ENCODE measurements around the gene URM1. TPM values are rescaled to one million over a fixed set of nuclear protein-coding genes. Genes with fewer than 3 reads are reported as not detected.

URM1 gene
- 29.2 and 35.1 TPM in 2 replicates for total RNA-seq

GRCh38 chr9:128370752-128371629 lies at the start of gene URM1:
TSS of gene URM1 (plus strand) at chr9:128371374. CDS start at chr9:128371381, 7 bp downstream.
- Histone ChIP-seq H3K4me1 (ENCODE audit: insufficient read depth, low read length) (peaks cover 20% of the 10 kb centered on the region), H3K79me2 (ENCODE audit: insufficient read depth, low read length) (peaks cover 42% of the 10 kb centered on the region), H3K27me3 (ENCODE audit: insufficient read depth, low read length) (no peaks in the 10 kb centered on the region), H3K9me3 (ENCODE audit: low read depth, low read length) (no peaks in the 10 kb centered on the region), H3K4me3 (ENCODE audit: insufficient read depth, low read length) (peak within 1 kb of the TSS; percentile 85), H3K27ac (ENCODE audit: low read depth, low read length) (peak within 1 kb of the TSS; percentile 88), H3K4me2 (ENCODE audit: insufficient read depth, low read length) (peak within 1 kb of the TSS; percentile 87), H3K36me3 (ENCODE audit: insufficient read depth, low read length) (peaks cover 5% of the 10 kb centered on the region), H2AFZ (ENCODE audit: low read length) (peak within 1 kb of the TSS; percentile 94), H4K20me1 (ENCODE audit: insufficient read depth, low read length) (peaks cover 4% of the 10 kb centered on the region)
- DNase-seq (ENCODE audit: insufficient read length, low spot score, missing footprints): peak; percentile 99
- TF ChIP-seq, protein P1, sequence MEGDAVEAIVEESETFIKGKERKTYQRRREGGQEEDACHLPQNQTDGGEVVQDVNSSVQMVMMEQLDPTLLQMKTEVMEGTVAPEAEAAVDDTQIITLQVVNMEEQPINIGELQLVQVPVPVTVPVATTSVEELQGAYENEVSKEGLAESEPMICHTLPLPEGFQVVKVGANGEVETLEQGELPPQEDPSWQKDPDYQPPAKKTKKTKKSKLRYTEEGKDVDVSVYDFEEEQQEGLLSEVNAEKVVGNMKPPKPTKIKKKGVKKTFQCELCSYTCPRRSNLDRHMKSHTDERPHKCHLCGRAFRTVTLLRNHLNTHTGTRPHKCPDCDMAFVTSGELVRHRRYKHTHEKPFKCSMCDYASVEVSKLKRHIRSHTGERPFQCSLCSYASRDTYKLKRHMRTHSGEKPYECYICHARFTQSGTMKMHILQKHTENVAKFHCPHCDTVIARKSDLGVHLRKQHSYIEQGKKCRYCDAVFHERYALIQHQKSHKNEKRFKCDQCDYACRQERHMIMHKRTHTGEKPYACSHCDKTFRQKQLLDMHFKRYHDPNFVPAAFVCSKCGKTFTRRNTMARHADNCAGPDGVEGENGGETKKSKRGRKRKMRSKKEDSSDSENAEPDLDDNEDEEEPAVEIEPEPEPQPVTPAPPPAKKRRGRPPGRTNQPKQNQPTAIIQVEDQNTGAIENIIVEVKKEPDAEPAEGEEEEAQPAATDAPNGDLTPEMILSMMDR (IDR thresholded peaks at IDR 0.05; ENCODE audit: extremely low read depth, low read depth, low read length): no peak

- Histone ChIP-seq H3K79me2 (ENCODE audit: insufficient read depth, low read length) (peaks cover 47% of the 10 kb centered on the region), H3K9me3 (ENCODE audit: low read depth, low read length) (no peaks in the 10 kb centered on the region), H3K4me2 (ENCODE audit: insufficient read depth, low read length) (peak overlapping the region; percentile 99), H3K36me3 (ENCODE audit: insufficient read depth, low read length) (peaks cover 37% of the 10 kb centered on the region), H3K27me3 (ENCODE audit: insufficient read depth, low read length) (no peaks in the 10 kb centered on the region), H3K4me3 (ENCODE audit: insufficient read depth, low read length) (peak overlapping the region; percentile 81), H3K4me1 (ENCODE audit: insufficient read depth, low read length) (peaks cover 19% of the 10 kb centered on the region), H2AFZ (ENCODE audit: low read length) (peak overlapping the region; percentile 100), H3K27ac (ENCODE audit: low read depth, low read length) (peak overlapping the region; percentile 96), H4K20me1 (ENCODE audit: insufficient read depth, low read length) (peaks cover 9% of the 10 kb centered on the region)
- no peak for DNase-seq (ENCODE audit: insufficient read length, low spot score, missing footprints)
- TF ChIP-seq, protein P1 (IDR thresholded peaks at IDR 0.05; ENCODE audit: extremely low read depth, low read depth, low read length): no peak
Observed at GRCh38 chr9:128321879-128322403, 49.2 kb upstream of the URM1 start.

DNA sequence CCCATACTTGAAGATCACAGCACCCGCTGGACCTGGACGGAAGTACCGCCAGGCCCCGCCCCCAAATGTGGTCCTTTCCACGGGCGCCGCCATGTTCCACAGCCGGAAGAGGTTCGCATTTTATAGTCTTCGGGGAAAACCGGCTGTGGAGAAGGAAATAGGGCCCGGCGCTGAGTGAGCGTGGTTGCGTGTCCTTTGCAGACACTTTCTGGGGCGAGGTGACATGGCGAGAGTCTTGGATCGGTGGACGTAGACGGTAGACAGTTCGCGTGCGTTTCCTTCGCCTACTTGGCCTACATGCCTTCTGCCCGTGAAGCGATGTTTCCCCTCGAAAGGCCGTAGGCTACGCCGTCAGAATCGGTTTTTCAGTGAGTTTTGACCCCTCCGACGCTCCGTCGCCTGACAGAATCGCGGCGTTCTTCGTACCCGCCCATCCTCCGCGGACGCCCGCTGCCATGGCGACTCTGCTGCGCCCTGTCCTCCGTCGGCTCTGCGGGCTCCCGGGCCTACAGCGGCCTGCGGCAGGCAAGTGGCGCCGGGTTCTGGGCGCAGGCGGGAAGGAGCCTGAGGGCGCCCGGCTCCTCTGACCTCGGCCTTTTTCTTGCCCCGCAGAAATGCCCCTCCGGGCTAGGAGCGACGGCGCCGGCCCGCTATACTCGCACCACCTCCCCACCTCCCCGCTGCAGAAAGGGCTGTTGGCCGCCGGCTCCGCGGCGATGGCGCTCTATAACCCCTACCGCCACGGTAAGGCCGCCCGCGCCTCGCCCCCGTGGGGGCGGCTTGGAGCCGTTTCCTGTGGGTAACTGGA lies 48.6 kb upstream of the URM1 start, which contains the start of the genes COQ4 and TRUB2:
COQ4 (plus strand) TSS at position 436 of the 808 bp plus-strand sequence; CDS start at position 456, 20 bp downstream.
TRUB2 (minus strand) TSS at position 44 of the 808 bp plus-strand sequence; CDS start at position 5, 39 bp downstream.
- Histone ChIP-seq H3K27me3 (ENCODE audit: insufficient read depth, low read length) (no peaks in the 10 kb centered on the region), H3K4me2 (ENCODE audit: insufficient read depth, low read length) (peak within 1 kb of the TSS; percentile 99), H3K27ac (ENCODE audit: low read depth, low read length) (peak within 1 kb of the TSS; percentile 96), H3K9me3 (ENCODE audit: low read depth, low read length) (no peaks in the 10 kb centered on the region), H3K36me3 (ENCODE audit: insufficient read depth, low read length) (peaks cover 37% of the 10 kb centered on the region), H3K4me1 (ENCODE audit: insufficient read depth, low read length) (peaks cover 19% of the 10 kb centered on the region), H3K79me2 (ENCODE audit: insufficient read depth, low read length) (peaks cover 47% of the 10 kb centered on the region), H4K20me1 (ENCODE audit: insufficient read depth, low read length) (peaks cover 9% of the 10 kb centered on the region), H2AFZ (ENCODE audit: low read length) (peak within 1 kb of the TSS; percentile 100), H3K4me3 (ENCODE audit: insufficient read depth, low read length) (peak within 1 kb of the TSS; percentile 81)
- TF ChIP-seq, protein P1 (IDR thresholded peaks at IDR 0.05; ENCODE audit: extremely low read depth, low read depth, low read length): no peak
- peak; percentile 97 for DNase-seq (ENCODE audit: insufficient read length, low spot score, missing footprints)

Data from osteoblast (primary cell).